ENCODE measurements around the gene SYNGR1.
A peak's percentile ranks its signal among the peaks of the same experiment; 100 is the strongest.

The SYNGR1 gene

GRCh38 chr22:39349967-39350726 is at the start of gene SYNGR1:
SYNGR1 (plus strand) TSS chr22:39349991; CDS start chr22:39350011, 20 bp downstream.
- DNase-seq (ENCODE audit: low read depth) = no peak
- TF ChIP-seq CTCF (conservative IDR thresholded peaks at IDR 0.05; ENCODE audit: control insufficient read depth, insufficient read depth, low read depth, low read length) = no peak
- H3K4me3 ChIP-seq (ENCODE audit: control insufficient read depth, low read depth, low read length) = peak within 1 kb of the TSS; percentile 34

- no peak for DNase-seq (ENCODE audit: low read depth)
These were observed 49.5 kb upstream of the SYNGR1 start for GRCh38 chr22:39300186-39300830.

GRCh38 chr22:39301108-39301507 is 48.7 kb upstream of the SYNGR1 start:
- H3K4me3 ChIP-seq (ENCODE audit: control insufficient read depth, low read depth, low read length) = no peak overlapping the region
- DNase-seq (ENCODE audit: low read depth) = no peak
- TF ChIP-seq CTCF (conservative IDR thresholded peaks at IDR 0.05; ENCODE audit: control insufficient read depth, insufficient read depth, low read depth, low read length) = no peak

More at GRCh38 chr22:39300186-39300830, 49.5 kb upstream of the SYNGR1 start:
- no peak overlapping the region for H3K4me3 ChIP-seq (ENCODE audit: control insufficient read depth, low read depth, low read length)
- no peak for TF ChIP-seq CTCF (conservative IDR thresholded peaks at IDR 0.05; ENCODE audit: control insufficient read depth, insufficient read depth, low read depth, low read length)

- no peak overlapping the region for H3K4me3 ChIP-seq (ENCODE audit: control insufficient read depth, low read depth, low read length)
- no peak for DNase-seq (ENCODE audit: low read depth)
- TF ChIP-seq CTCF (conservative IDR thresholded peaks at IDR 0.05; ENCODE audit: control insufficient read depth, insufficient read depth, low read depth, low read length) = no peak
These were observed 47.9 kb upstream of the SYNGR1 start for GRCh38 chr22:39301926-39302325.

GRCh38 chr22:39302431-39302960 is 47.3 kb upstream of the SYNGR1 start:
- TF ChIP-seq CTCF (conservative IDR thresholded peaks at IDR 0.05; ENCODE audit: control insufficient read depth, insufficient read depth, low read depth, low read length) = no peak
- DNase-seq (ENCODE audit: low read depth) = no peak

GRCh38 chr22:39303358-39303757 is 46.4 kb upstream of the SYNGR1 start:
- TF ChIP-seq CTCF (conservative IDR thresholded peaks at IDR 0.05; ENCODE audit: control insufficient read depth, insufficient read depth, low read depth, low read length) = no peak
- no peak overlapping the region for H3K4me3 ChIP-seq (ENCODE audit: control insufficient read depth, low read depth, low read length)
- DNase-seq (ENCODE audit: low read depth) = no peak

More at GRCh38 chr22:39302431-39302960, 47.3 kb upstream of the SYNGR1 start:
- no peak overlapping the region for H3K4me3 ChIP-seq (ENCODE audit: control insufficient read depth, low read depth, low read length)
